SU-DHL-6 (cell line): ENCODE data around the gene RPLP2.

Experiments
- CTCF ChIP-seq: fragments of 200-600 bp; sonication (generic); IDR thresholded peaks from one replicate; pipeline ENCODE4 v1.5.1; 2017; ENCODE audit warnings: antibody characterized with exemption, mild to moderate bottlenecking, low read length, moderate library complexity; ENCODE audit not compliant: insufficient read depth, poor library complexity, severe bottlenecking
- EZH2phosphoT487 ChIP-seq: fragments of 200-600 bp; sonication (generic), shearing (Covaris generic); conservative IDR thresholded peaks from 2 replicates; pipeline ENCODE4 v1.6.1; 2018; ENCODE audit warnings: mild to moderate bottlenecking, antibody characterized with exemption, low read length, moderate library complexity, mixed read lengths

- no peak for TF ChIP-seq CTCF
- no peak for TF ChIP-seq EZH2phosphoT487
These were observed 48.1 kb upstream of the RPLP2 start for GRCh38 chr11:761526-762108.
